PC-3 (cell line): ENCODE data around the gene SSTR5. TPM values are rescaled to one million over a fixed set of nuclear protein-coding genes. Genes with fewer than 3 reads are reported as not detected.
A peak's percentile ranks its signal among the peaks of the same experiment; 100 is the strongest.

Experiments
- ATAC-seq: fragments of 200-7000 bp; cut with Tn5 transposase; 2 replicates; pipeline ENCODE4 v1.9.1; 2020; ENCODE audit warnings: mild to moderate bottlenecking, moderate library complexity
- BruUV-seq: library from RNA; stranded (reverse); fragments of 400-500 nt; replicated peaks from 2 replicates; lab custom pipeline; 2021; lab: Mats Ljungman, UMichigan
- CTCF ChIA-PET: fragments of 300-600 bp; sonication (Branson Sonifier 250); formaldehyde crosslinking; loops from one replicate; lab custom pipeline; 2022; ENCODE audit warnings: antibody characterized with exemption; lab: Charles Lee
- POLR2A ChIA-PET: fragments of 300-600 bp; sonication (Branson Sonifier 250); formaldehyde crosslinking; loops from one replicate; lab custom pipeline; 2022; ENCODE audit warnings: antibody characterized with exemption; ENCODE audit not compliant: unreplicated experiment; lab: Charles Lee
- DNase-seq: peaks from one replicate; pipeline ENCODE4 v3.0.0-alpha.2; 2015
- H2AFZ ChIP-seq: fragments of 300-600 bp; sonication (generic); 2 replicates; pipeline ENCODE4 v1.6.0; 2016; ENCODE audit warnings: antibody characterized with exemption, low read length
- H3F3A ChIP-seq: fragments of 300-600 bp; sonication (generic); one replicate; pipeline ENCODE4 v1.6.0; 2017; ENCODE audit warnings: antibody characterized with exemption, low read length, control low read depth, mild to moderate bottlenecking; ENCODE audit not compliant: unreplicated experiment
- H3K27ac ChIP-seq: fragments of 300-600 bp; sonication (generic); 2 replicates; pipeline ENCODE4 v1.5.1; 2016; ENCODE audit warnings: mild to moderate bottlenecking, low read length
- H3K27me3 ChIP-seq: fragments of 300-600 bp; sonication (generic); 2 replicates; pipeline ENCODE4 v1.6.1; 2016; ENCODE audit warnings: low read length, mixed read lengths
- H3K36me3 ChIP-seq: fragments of 300-600 bp; sonication (generic); 2 replicates; pipeline ENCODE4 v1.6.1; 2016; ENCODE audit warnings: low read depth, mixed run types, low read length, mixed read lengths
- H3K4me1 ChIP-seq: fragments of 300-600 bp; sonication (generic); 2 replicates; pipeline ENCODE4 v1.5.1; 2016; ENCODE audit warnings: low read length; ENCODE audit not compliant: insufficient read depth
- H3K4me2 ChIP-seq: fragments of 300-600 bp; sonication (generic); 2 replicates; pipeline ENCODE4 v1.6.0; 2016; ENCODE audit warnings: low read length
- H3K4me3 ChIP-seq: fragments of 300-600 bp; sonication (generic); 2 replicates; pipeline ENCODE4 v1.5.1; 2016; ENCODE audit warnings: mild to moderate bottlenecking, low read length, mixed read lengths
- H3K79me2 ChIP-seq: fragments of 300-600 bp; sonication (generic); 2 replicates; pipeline ENCODE4 v1.6.1; 2017; ENCODE audit warnings: low read length, mixed read lengths
- H3K9ac ChIP-seq: fragments of 300-600 bp; sonication (generic); 2 replicates; pipeline ENCODE4 v1.6.0; 2016; ENCODE audit warnings: mild to moderate bottlenecking, low read length
- H3K9me2 ChIP-seq: fragments of 300-600 bp; sonication (generic); replicated peaks from 2 replicates; pipeline ENCODE4 v1.6.1; 2016; ENCODE audit warnings: mixed run types, low read length, mixed read lengths
- H3K9me3 ChIP-seq: fragments of 300-600 bp; sonication (generic); 2 replicates; pipeline ENCODE4 v1.6.1; 2016; ENCODE audit warnings: low read length, mixed read lengths
- H4K20me1 ChIP-seq: fragments of 300-600 bp; sonication (generic); 2 replicates; pipeline ENCODE4 v1.6.1; 2016; ENCODE audit warnings: low read length, mixed read lengths
- EZH2 ChIP-seq: fragments of 300-600 bp; sonication (generic); IDR thresholded peaks from one replicate; pipeline ENCODE4 v1.6.1; 2017; ENCODE audit warnings: antibody characterized with exemption, mild to moderate bottlenecking, low read length; ENCODE audit not compliant: unreplicated experiment
- EZH2phosphoT487 ChIP-seq: fragments of 300-600 bp; sonication (generic); IDR thresholded peaks from 2 replicates; pipeline ENCODE4 v1.6.1; 2018; ENCODE audit warnings: mild to moderate bottlenecking, antibody characterized with exemption, low read length, borderline replicate concordance
- intact Hi-C: fragments of 100-400 bp; cut with micrococcal nuclease; formaldehyde crosslinking; loops from 2 replicates; pipeline ENCODE4 v1.9.0; 2023
- total RNA-seq: library from RNA; depleted of rRNA; stranded (reverse); fragments of >200 nt; gene quantifications from 2 replicates; pipeline ENCODE4 v1.2.3, GENCODE V29; 2014
- TF ChIP-seq, protein P1 (sequence below): fragments of 300-600 bp; sonication (generic); conservative IDR thresholded peaks from 2 replicates; pipeline ENCODE4 v1.5.1; 2017; ENCODE audit warnings: antibody characterized with exemption, low read depth, mild to moderate bottlenecking, low read length

Gene SSTR5
- total RNA-seq, 1 experiment from 2014 or later = 0.51 TPM

DNA sequence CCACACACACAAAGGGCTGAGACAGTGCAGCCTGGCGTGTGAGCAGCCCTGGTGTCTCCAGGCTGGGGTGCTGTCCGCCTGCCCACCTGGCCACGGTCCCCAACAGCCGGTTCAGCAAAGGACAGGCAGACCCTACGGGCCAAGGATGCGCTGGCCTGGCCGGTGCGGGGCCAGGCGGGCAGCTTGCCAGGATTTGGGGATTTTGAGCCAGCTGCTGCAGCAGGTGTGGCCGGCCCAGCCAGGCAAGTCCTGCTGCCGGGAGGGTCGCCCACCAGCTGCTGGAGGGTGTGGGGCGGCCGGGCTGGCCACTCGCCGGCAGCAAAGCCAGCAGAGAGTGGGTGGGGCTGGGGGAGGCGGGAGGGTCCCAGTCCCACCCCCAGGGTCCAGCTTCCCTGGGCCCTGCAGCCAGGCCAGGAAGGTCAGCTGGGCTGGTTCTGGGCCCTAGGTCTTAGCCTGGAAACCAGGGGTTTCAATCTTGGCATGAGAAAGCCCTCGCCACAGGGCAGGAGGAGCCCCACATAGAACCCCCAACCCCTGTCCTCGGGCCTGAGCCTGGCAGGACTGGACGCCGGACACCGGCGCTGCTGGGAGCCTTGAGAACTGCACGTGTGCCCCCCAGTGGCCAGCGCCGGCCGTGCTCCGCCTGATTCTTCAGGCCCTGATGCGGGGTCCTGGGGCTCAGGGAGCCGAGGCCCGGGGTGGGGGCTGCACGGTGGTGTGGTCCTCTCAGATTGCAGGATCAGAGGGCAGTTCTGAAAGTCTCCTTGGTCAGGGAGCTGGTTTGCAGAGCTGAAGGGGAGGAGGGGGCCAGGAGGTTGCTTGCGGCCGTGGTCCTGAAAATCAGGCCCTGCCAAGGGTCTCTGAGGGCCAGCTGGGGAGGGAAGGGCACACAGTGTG, 17.6 kb upstream of the SSTR5 start:
- TF ChIP-seq EZH2phosphoT487 (no peak), EZH2 (no peak)
- TF ChIP-seq, protein P1, sequence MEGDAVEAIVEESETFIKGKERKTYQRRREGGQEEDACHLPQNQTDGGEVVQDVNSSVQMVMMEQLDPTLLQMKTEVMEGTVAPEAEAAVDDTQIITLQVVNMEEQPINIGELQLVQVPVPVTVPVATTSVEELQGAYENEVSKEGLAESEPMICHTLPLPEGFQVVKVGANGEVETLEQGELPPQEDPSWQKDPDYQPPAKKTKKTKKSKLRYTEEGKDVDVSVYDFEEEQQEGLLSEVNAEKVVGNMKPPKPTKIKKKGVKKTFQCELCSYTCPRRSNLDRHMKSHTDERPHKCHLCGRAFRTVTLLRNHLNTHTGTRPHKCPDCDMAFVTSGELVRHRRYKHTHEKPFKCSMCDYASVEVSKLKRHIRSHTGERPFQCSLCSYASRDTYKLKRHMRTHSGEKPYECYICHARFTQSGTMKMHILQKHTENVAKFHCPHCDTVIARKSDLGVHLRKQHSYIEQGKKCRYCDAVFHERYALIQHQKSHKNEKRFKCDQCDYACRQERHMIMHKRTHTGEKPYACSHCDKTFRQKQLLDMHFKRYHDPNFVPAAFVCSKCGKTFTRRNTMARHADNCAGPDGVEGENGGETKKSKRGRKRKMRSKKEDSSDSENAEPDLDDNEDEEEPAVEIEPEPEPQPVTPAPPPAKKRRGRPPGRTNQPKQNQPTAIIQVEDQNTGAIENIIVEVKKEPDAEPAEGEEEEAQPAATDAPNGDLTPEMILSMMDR = peak; percentile 76
- no peak overlapping the region for H3K27ac ChIP-seq
- H3K9ac ChIP-seq = no peak overlapping the region
- H4K20me1 ChIP-seq = no peaks in the 10 kb centered on the region
- H3K79me2 ChIP-seq = no peaks in the 10 kb centered on the region
- no peaks in the 10 kb centered on the region for H3K27me3 ChIP-seq
- DNase-seq = peak; percentile 50
- H3K9me2 ChIP-seq = no peaks in the 10 kb centered on the region
- H3K4me2 ChIP-seq = no peak overlapping the region
- ChIA-PET CTCF (no interaction called here), POLR2A (no interaction called here)
- H3F3A ChIP-seq = no peaks in the 10 kb centered on the region
- H3K9me3 ChIP-seq = no peaks in the 10 kb centered on the region
- peak; percentile 80 for ATAC-seq
- no peak overlapping the region for H3K4me3 ChIP-seq
- no peaks in the 10 kb centered on the region for H3K36me3 ChIP-seq
- no TSS peak for BruUV-seq
- H2AFZ ChIP-seq = no peak overlapping the region
- intact Hi-C loops = no loop called here
- H3K4me1 ChIP-seq = no peaks in the 10 kb centered on the region

DNA sequence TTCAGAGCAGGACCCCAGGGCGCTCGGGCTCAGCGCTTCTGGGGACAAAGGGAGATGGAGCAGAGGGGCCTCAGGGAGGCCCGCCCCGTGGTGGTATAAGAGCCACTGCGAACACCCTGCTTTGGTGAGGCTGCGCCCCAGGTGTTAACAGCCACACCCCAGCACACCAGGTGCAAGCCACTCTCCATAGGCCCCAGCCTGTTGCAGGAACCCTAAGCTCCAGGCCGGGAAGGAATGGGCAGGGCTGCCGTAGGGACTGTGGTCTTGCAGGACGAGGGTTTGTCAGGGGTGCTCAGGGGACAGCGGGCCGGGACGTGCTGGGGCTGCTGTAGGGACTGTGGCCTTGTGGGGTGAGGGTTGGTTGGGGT, 17.0 kb upstream of the SSTR5 start:
- Histone ChIP-seq H3F3A (no peaks in the 10 kb centered on the region), H3K4me1 (no peaks in the 10 kb centered on the region), H3K9ac (no peak overlapping the region), H3K4me3 (no peak overlapping the region), H4K20me1 (no peaks in the 10 kb centered on the region), H3K36me3 (no peaks in the 10 kb centered on the region), H3K9me2 (no peaks in the 10 kb centered on the region), H2AFZ (no peak overlapping the region), H3K4me2 (no peak overlapping the region), H3K9me3 (no peaks in the 10 kb centered on the region), H3K27ac (no peak overlapping the region), H3K79me2 (no peaks in the 10 kb centered on the region), H3K27me3 (no peaks in the 10 kb centered on the region)
- DNase-seq = no peak
- ChIA-PET CTCF (no interaction called here), POLR2A (no interaction called here)
- no peak for ATAC-seq
- no TSS peak for BruUV-seq
- intact Hi-C loops = no loop called here
- TF ChIP-seq, protein P1 = no peak
- TF ChIP-seq EZH2phosphoT487 (no peak), EZH2 (no peak)

DNA sequence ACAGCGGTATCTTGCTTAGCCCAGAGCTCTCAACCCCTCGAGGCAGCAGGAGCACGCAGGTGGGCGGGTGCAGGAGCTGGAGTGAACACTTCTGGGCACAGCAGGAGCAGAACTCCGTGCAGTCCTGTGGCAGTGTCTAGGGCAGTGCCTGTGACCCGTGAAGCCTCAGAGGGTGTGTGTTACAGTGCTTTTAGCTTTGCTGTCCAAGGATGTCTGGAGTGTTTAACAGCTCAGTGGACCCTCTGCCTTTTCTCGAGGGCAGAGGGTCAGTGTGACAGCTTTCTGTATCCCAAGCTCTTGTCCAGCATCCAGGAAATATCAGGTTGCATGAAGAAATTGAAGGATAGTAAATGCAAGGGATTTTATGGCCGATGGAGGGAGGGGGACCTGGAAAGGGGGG, 16.4 kb upstream of the SSTR5 start:
- no peaks in the 10 kb centered on the region for H3K27me3 ChIP-seq

More for the DNA sequence above, 16.4 kb upstream of the SSTR5 start:
- Histone ChIP-seq H3K4me1 (no peaks in the 10 kb centered on the region), H3K4me3 (no peak overlapping the region), H3K9ac (no peak overlapping the region), H3K9me2 (no peaks in the 10 kb centered on the region), H3K9me3 (no peaks in the 10 kb centered on the region), H3K36me3 (no peaks in the 10 kb centered on the region), H3K4me2 (no peak overlapping the region), H3K79me2 (no peaks in the 10 kb centered on the region), H3K27ac (no peak overlapping the region), H3F3A (no peaks in the 10 kb centered on the region), H2AFZ (no peak overlapping the region), H4K20me1 (no peaks in the 10 kb centered on the region)
- no peak for ATAC-seq
- DNase-seq = no peak
- POLR2A ChIA-PET = no interaction called here
- BruUV-seq = no TSS peak
- no peak for TF ChIP-seq EZH2phosphoT487
- TF ChIP-seq, protein P1 = no peak
- TF ChIP-seq EZH2 = no peak
- intact Hi-C loops = no loop called here
- CTCF ChIA-PET = interaction anchor here (0.7 to 1.3 kb wide), 2 partner anchors 36 to 165 kb away, joined by 3 to 8 read pairs; no protein-coding TSS in a partner anchor
